ENCODE data around the gene ATR. TPM values are rescaled to one million over a fixed set of nuclear protein-coding genes. Genes with fewer than 3 reads are reported as not detected.

The ATR gene
- total RNA-seq, 1 experiment from 2014 or later = 28.3 TPM

DNA sequence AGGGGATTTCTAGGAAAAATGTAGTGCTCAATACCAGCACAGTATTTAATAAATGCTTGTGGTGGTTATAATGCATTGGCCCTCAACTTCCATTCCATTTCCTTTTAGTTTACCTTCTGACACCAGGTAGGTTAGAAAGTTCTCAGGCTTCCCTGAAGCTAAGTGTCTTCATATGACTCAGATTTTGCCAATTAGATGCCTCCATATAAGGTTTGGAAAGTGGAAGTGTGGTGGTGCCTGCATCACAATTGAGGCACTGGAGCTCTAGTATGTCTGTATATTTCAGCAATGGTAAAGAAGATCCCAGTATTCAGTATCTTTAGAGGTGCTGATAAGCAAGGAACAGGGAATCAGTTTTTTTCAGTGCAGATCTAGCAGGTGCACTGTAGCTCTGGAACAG is 149.0 kb downstream of the ATR start:
- no TSS peak for BruUV-seq (replicated peaks)
- CTCF ChIA-PET = no interaction called here
- Histone ChIP-seq H3K4me1 (ENCODE audit: insufficient read depth, low read length, poor library complexity, severe bottlenecking) (no peaks in the 10 kb centered on the region), H3K9me3 (ENCODE audit: low read depth, low read length, poor library complexity, severe bottlenecking) (no peaks in the 10 kb centered on the region), H3K36me3 (ENCODE audit: insufficient read depth, low read length, poor library complexity, severe bottlenecking) (peaks cover 4% of the 10 kb centered on the region), H3K4me3 (ENCODE audit: low read depth, low read length, poor library complexity, severe bottlenecking) (no peak overlapping the region), H3K27me3 (replicated peaks; ENCODE audit: insufficient read depth, low read depth, low read length, poor library complexity) (no peaks in the 10 kb centered on the region), H3K27ac (ENCODE audit: low read depth, low read length, poor library complexity, severe bottlenecking) (no peak overlapping the region)
- POLR2A ChIA-PET (ENCODE audit: low non-redundant PET) = no interaction called here
- no peak for TF ChIP-seq EZH2 (IDR thresholded peaks at IDR 0.05; ENCODE audit: borderline replicate concordance, low read depth, low read length, poor library complexity, severe bottlenecking)
- TF ChIP-seq, protein P1, sequence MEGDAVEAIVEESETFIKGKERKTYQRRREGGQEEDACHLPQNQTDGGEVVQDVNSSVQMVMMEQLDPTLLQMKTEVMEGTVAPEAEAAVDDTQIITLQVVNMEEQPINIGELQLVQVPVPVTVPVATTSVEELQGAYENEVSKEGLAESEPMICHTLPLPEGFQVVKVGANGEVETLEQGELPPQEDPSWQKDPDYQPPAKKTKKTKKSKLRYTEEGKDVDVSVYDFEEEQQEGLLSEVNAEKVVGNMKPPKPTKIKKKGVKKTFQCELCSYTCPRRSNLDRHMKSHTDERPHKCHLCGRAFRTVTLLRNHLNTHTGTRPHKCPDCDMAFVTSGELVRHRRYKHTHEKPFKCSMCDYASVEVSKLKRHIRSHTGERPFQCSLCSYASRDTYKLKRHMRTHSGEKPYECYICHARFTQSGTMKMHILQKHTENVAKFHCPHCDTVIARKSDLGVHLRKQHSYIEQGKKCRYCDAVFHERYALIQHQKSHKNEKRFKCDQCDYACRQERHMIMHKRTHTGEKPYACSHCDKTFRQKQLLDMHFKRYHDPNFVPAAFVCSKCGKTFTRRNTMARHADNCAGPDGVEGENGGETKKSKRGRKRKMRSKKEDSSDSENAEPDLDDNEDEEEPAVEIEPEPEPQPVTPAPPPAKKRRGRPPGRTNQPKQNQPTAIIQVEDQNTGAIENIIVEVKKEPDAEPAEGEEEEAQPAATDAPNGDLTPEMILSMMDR (conservative IDR thresholded peaks at IDR 0.05; ENCODE audit: low read depth, low read length) = no peak
- intact Hi-C loops (cut with micrococcal nuclease; ENCODE audit: unreplicated experiment) = no loop called here
- no peak for DNase-seq (ENCODE audit: low spot score)

DNA sequence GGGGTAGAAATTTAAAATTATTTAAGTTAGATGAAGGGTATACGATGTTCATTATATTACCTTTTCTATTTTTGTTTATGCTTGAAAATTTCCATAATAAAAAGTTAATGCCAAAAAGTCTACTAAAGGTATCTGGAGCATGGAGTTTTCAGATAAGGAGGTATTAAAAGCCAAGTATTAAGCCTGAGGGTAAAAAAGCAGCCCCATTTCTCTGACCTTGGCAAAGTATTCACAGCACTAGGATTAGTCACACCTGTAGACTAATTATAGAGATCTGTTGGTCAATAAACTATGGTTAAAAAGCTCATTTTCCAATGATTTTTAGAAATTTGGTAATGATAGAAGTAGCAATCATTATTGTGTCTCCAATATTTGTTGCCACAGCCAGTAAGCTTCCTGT is 153.8 kb downstream of the ATR start:
- ChIA-PET CTCF (no interaction called here), POLR2A (ENCODE audit: low non-redundant PET) (no interaction called here)

DNA sequence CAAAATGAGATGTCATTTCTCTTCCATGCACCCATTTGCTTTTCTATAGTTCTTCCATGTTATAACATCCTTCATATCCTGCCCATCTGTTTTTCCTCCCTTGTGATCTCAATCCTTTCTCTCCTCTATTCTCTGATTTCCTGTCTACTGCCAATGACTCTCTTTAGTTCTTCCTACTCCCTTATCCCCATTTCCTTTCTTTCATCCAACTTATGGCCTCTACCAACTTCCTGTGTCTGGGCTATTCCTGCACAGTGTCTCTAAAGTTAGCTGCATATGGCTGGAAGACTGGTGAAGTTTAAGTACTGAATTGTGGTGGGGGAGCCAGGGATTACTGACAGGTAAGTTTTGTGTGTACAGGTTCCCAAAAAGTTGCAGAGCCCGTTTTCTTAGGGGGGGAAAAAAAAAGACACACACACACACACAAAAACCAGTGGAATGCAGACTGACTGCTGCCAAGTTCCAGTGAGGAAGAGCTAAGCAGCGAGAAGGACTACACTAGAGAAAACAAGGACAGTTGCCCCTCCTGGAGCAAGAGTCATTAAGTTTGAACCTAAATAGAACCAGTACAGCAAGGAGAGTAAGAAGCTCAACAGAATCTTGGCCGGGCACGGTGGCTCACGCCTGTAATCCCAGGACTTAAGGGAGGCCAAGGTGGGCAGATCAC is 159.5 kb downstream of the ATR start:
- TF ChIP-seq, protein P1 (conservative IDR thresholded peaks at IDR 0.05; ENCODE audit: low read depth, low read length) = no peak
- no peak for TF ChIP-seq EZH2 (IDR thresholded peaks at IDR 0.05; ENCODE audit: borderline replicate concordance, low read depth, low read length, poor library complexity, severe bottlenecking)
- Histone ChIP-seq H3K4me1 (ENCODE audit: insufficient read depth, low read length, poor library complexity, severe bottlenecking) (no peaks in the 10 kb centered on the region), H3K4me3 (ENCODE audit: low read depth, low read length, poor library complexity, severe bottlenecking) (no peak overlapping the region), H3K27me3 (replicated peaks; ENCODE audit: insufficient read depth, low read depth, low read length, poor library complexity) (no peaks in the 10 kb centered on the region), H3K27ac (ENCODE audit: low read depth, low read length, poor library complexity, severe bottlenecking) (no peak overlapping the region), H3K9me3 (ENCODE audit: low read depth, low read length, poor library complexity, severe bottlenecking) (no peaks in the 10 kb centered on the region), H3K36me3 (ENCODE audit: insufficient read depth, low read length, poor library complexity, severe bottlenecking) (peaks cover 14% of the 10 kb centered on the region)
- ChIA-PET CTCF (no interaction called here), POLR2A (ENCODE audit: low non-redundant PET) (no interaction called here)
- intact Hi-C loops (cut with micrococcal nuclease; ENCODE audit: unreplicated experiment) = no loop called here
- BruUV-seq (replicated peaks) = no TSS peak
- no peak for DNase-seq (ENCODE audit: low spot score)

More for the DNA sequence above, 153.8 kb downstream of the ATR start:
- TF ChIP-seq, protein P1 (conservative IDR thresholded peaks at IDR 0.05; ENCODE audit: low read depth, low read length) = no peak
- no peak for TF ChIP-seq EZH2 (IDR thresholded peaks at IDR 0.05; ENCODE audit: borderline replicate concordance, low read depth, low read length, poor library complexity, severe bottlenecking)
- no peak for DNase-seq (ENCODE audit: low spot score)
- H3K36me3 ChIP-seq (ENCODE audit: insufficient read depth, low read length, poor library complexity, severe bottlenecking) = peaks cover 4% of the 10 kb centered on the region
- intact Hi-C loops (cut with micrococcal nuclease; ENCODE audit: unreplicated experiment) = no loop called here
- no peak overlapping the region for H3K27ac ChIP-seq (ENCODE audit: low read depth, low read length, poor library complexity, severe bottlenecking)
- no peaks in the 10 kb centered on the region for H3K27me3 ChIP-seq (replicated peaks; ENCODE audit: insufficient read depth, low read depth, low read length, poor library complexity)
- no TSS peak for BruUV-seq (replicated peaks)
- H3K9me3 ChIP-seq (ENCODE audit: low read depth, low read length, poor library complexity, severe bottlenecking) = no peaks in the 10 kb centered on the region
- no peak overlapping the region for H3K4me3 ChIP-seq (ENCODE audit: low read depth, low read length, poor library complexity, severe bottlenecking)
- H3K4me1 ChIP-seq (ENCODE audit: insufficient read depth, low read length, poor library complexity, severe bottlenecking) = no peaks in the 10 kb centered on the region
